Activated CD4-positive, alpha-beta T cell treated with anti-CD3 and anti-CD28 coated beads, Interleukin-2, amount 10 ng/mL, durations not matched to agents 24 days and 14 days (primary cell): ENCODE measurements around the gene METTL23. TPM values are rescaled to one million over a fixed set of nuclear protein-coding genes. Genes with fewer than 3 reads are reported as not detected.
"Not testable (repeated sequence)": the region's sequence is repeated elsewhere in the genome, so short reads cannot be mapped to it uniquely, and the experiment has no call there.

Source experiments
- DNase-seq: peaks from one replicate; pipeline ENCODE4 v3.0.0; 2022
- H3K27ac Mint-ChIP-seq: one replicate; pipeline ENCODE4 v1.8.0; 2022; ENCODE audit warnings: mild to moderate bottlenecking, mixed read lengths
- H3K27me3 Mint-ChIP-seq: one replicate; pipeline ENCODE4 v1.8.0; 2022; ENCODE audit warnings: mixed read lengths
- H3K36me3 Mint-ChIP-seq: one replicate; pipeline ENCODE4 v1.8.0; 2022; ENCODE audit warnings: low read depth, mild to moderate bottlenecking, mixed read lengths
- H3K4me1 Mint-ChIP-seq: one replicate; pipeline ENCODE4 v1.8.0; 2021; ENCODE audit warnings: mixed read lengths
- H3K4me3 Mint-ChIP-seq: one replicate; pipeline ENCODE4 v1.8.0; 2022; ENCODE audit warnings: mild to moderate bottlenecking, moderate library complexity, mixed read lengths
- H3K9me3 Mint-ChIP-seq: one replicate; pipeline ENCODE4 v1.8.0; 2021; ENCODE audit warnings: mixed read lengths
- intact Hi-C: fragments of 100-400 bp; cut with micrococcal nuclease; formaldehyde crosslinking; loops from one replicate; pipeline ENCODE4 v1.15.1; 2023
- total RNA-seq: library from RNA; stranded (reverse); gene quantifications from 2 replicates; pipeline ENCODE4 v1.2.3, GENCODE V29; 2022

The METTL23 gene
- total RNA-seq, 1 donor from 2014 or later: 35.5 TPM

- Mint-ChIP-seq H3K4me3 (no peak overlapping the region), H3K4me1 (peaks cover 2% of the 10 kb centered on the region), H3K27me3 (peaks cover 3% of the 10 kb centered on the region), H3K36me3 (no peaks in the 10 kb centered on the region), H3K27ac (no peak overlapping the region), H3K9me3 (no peaks in the 10 kb centered on the region)
- intact Hi-C loops: no loop called here
- no peak for DNase-seq
Measured at GRCh38 chr17:76687298-76688164, 39.1 kb upstream of the METTL23 start.

GRCh38 chr17:76688165-76688622 lies 38.4 kb upstream of the METTL23 start:
- Mint-ChIP-seq H3K36me3 (no peaks in the 10 kb centered on the region), H3K4me1 (peaks cover 2% of the 10 kb centered on the region), H3K4me3 (no peak overlapping the region), H3K27me3 (peaks cover 3% of the 10 kb centered on the region), H3K27ac (no peak overlapping the region), H3K9me3 (no peaks in the 10 kb centered on the region)
- no peak for DNase-seq
- intact Hi-C loops: no loop called here

- intact Hi-C loops: no loop called here
- DNase-seq: no peak
- no peak overlapping the region for H3K4me3 Mint-ChIP-seq
- no peaks in the 10 kb centered on the region for H3K9me3 Mint-ChIP-seq
- H3K27me3 Mint-ChIP-seq: peaks cover 3% of the 10 kb centered on the region
- peaks cover 2% of the 10 kb centered on the region for H3K4me1 Mint-ChIP-seq
- H3K36me3 Mint-ChIP-seq: no peaks in the 10 kb centered on the region
- no peak overlapping the region for H3K27ac Mint-ChIP-seq
Measured at GRCh38 chr17:76689859-76690258, 36.8 kb upstream of the METTL23 start.

- Mint-ChIP-seq H3K9me3 (no peaks in the 10 kb centered on the region), H3K27me3 (peaks cover 3% of the 10 kb centered on the region), H3K4me3 (no peak overlapping the region), H3K27ac (no peak overlapping the region), H3K36me3 (no peaks in the 10 kb centered on the region), H3K4me1 (peaks cover 5% of the 10 kb centered on the region)
- intact Hi-C loops: no loop called here
- DNase-seq: no peak
Measured at GRCh38 chr17:76690596-76691280, 35.9 kb upstream of the METTL23 start.

- intact Hi-C loops: no loop called here
- no peaks in the 10 kb centered on the region for H3K36me3 Mint-ChIP-seq
- no peak for DNase-seq
- no peak overlapping the region for H3K27ac Mint-ChIP-seq
- H3K27me3 Mint-ChIP-seq: peaks cover 5% of the 10 kb centered on the region
- H3K9me3 Mint-ChIP-seq: no peaks in the 10 kb centered on the region
- H3K4me1 Mint-ChIP-seq: peaks cover 6% of the 10 kb centered on the region
- no peak overlapping the region for H3K4me3 Mint-ChIP-seq
Measured at GRCh38 chr17:76691379-76692191, 35.1 kb upstream of the METTL23 start.

- no peaks in the 10 kb centered on the region for H3K9me3 Mint-ChIP-seq
- intact Hi-C loops: no loop called here
- no peaks in the 10 kb centered on the region for H3K36me3 Mint-ChIP-seq
- peaks cover 2% of the 10 kb centered on the region for H3K27me3 Mint-ChIP-seq
- DNase-seq: no peak
- H3K4me3 Mint-ChIP-seq: no peak overlapping the region
- peaks cover 4% of the 10 kb centered on the region for H3K4me1 Mint-ChIP-seq
- H3K27ac Mint-ChIP-seq: no peak overlapping the region
Measured at GRCh38 chr17:76695059-76695831, 31.4 kb upstream of the METTL23 start.

- no peaks in the 10 kb centered on the region for H3K36me3 Mint-ChIP-seq
- H3K4me3 Mint-ChIP-seq: no peak overlapping the region
- peaks cover 4% of the 10 kb centered on the region for H3K4me1 Mint-ChIP-seq
- intact Hi-C loops: no loop called here
- DNase-seq: no peak
- H3K27me3 Mint-ChIP-seq: peaks cover 2% of the 10 kb centered on the region
- H3K27ac Mint-ChIP-seq: no peak overlapping the region
- no peaks in the 10 kb centered on the region for H3K9me3 Mint-ChIP-seq
Measured at GRCh38 chr17:76696763-76697701, 29.6 kb upstream of the METTL23 start.

GRCh38 chr17:76697702-76698465 lies 28.8 kb upstream of the METTL23 start:
- no peak for DNase-seq
- Mint-ChIP-seq H3K36me3 (no peaks in the 10 kb centered on the region), H3K27me3 (peaks cover 2% of the 10 kb centered on the region), H3K9me3 (no peaks in the 10 kb centered on the region), H3K4me1 (peaks cover 4% of the 10 kb centered on the region), H3K27ac (no peak overlapping the region), H3K4me3 (no peak overlapping the region)
- intact Hi-C loops: no loop called here

- H3K4me1 Mint-ChIP-seq, H3K27ac Mint-ChIP-seq, H3K4me3 Mint-ChIP-seq, H3K36me3 Mint-ChIP-seq, DNase-seq, intact Hi-C loops, H3K9me3 Mint-ChIP-seq, H3K27me3 Mint-ChIP-seq: not testable (repeated sequence)
Measured at GRCh38 chr17:76698466-76698977, 28.1 kb upstream of the METTL23 start.

GRCh38 chr17:76700270-76700616 lies 26.4 kb upstream of the METTL23 start:
- DNase-seq: no peak
- H3K4me3 Mint-ChIP-seq: no peak overlapping the region
- no peaks in the 10 kb centered on the region for H3K36me3 Mint-ChIP-seq
- H3K27me3 Mint-ChIP-seq: peaks cover 2% of the 10 kb centered on the region
- intact Hi-C loops: no loop called here
- H3K9me3 Mint-ChIP-seq: no peaks in the 10 kb centered on the region
- no peak overlapping the region for H3K27ac Mint-ChIP-seq
- H3K4me1 Mint-ChIP-seq: peaks cover 4% of the 10 kb centered on the region

- Mint-ChIP-seq H3K4me3 (no peak overlapping the region), H3K4me1 (no peaks in the 10 kb centered on the region), H3K9me3 (no peaks in the 10 kb centered on the region), H3K27ac (no peak overlapping the region), H3K27me3 (peaks cover 2% of the 10 kb centered on the region), H3K36me3 (no peaks in the 10 kb centered on the region)
- intact Hi-C loops: no loop called here
- DNase-seq: no peak
Measured at GRCh38 chr17:76700617-76701470, 25.8 kb upstream of the METTL23 start.
